ENCODE data around the gene MTHFSD. TPM values are rescaled to one million over a fixed set of nuclear protein-coding genes. Genes with fewer than 3 reads are reported as not detected.

The MTHFSD gene
- total RNA-seq, 1 experiment from 2014 or later, result 18.8 TPM

GRCh38 chr16:86542756-86543750 lies 12.0 kb downstream of the MTHFSD start:
- no peak overlapping the region for H3K4me3 ChIP-seq (ENCODE audit: low read length)
- no peaks in the 10 kb centered on the region for H3K9me2 ChIP-seq (replicated peaks; ENCODE audit: insufficient read depth, low read length)
- H2AFZ ChIP-seq (ENCODE audit: low read length), result no peak overlapping the region
- no peak for DNase-seq
- H3K4me1 ChIP-seq (ENCODE audit: low read length), result no peaks in the 10 kb centered on the region
- H3K4me2 ChIP-seq (ENCODE audit: low read depth, low read length, poor library complexity, severe bottlenecking), result no peak overlapping the region
- H3K27me3 ChIP-seq (ENCODE audit: low read length), result no peaks in the 10 kb centered on the region
- H3K27ac ChIP-seq (ENCODE audit: low read length), result no peak overlapping the region
- H4K20me1 ChIP-seq (ENCODE audit: insufficient read depth, low read depth, low read length), result 0 out of 2 replicates have a peak, but pooled peaks cover 5% of the 10 kb centered on the region
- H3K9ac ChIP-seq (ENCODE audit: low read length), result no peak overlapping the region
- H3K79me2 ChIP-seq (ENCODE audit: low read length), result no peaks in the 10 kb centered on the region
- H3K9me3 ChIP-seq (ENCODE audit: low read length), result no peaks in the 10 kb centered on the region
- H3K36me3 ChIP-seq (ENCODE audit: insufficient read depth, low read length), result peaks cover 14% of the 10 kb centered on the region

- no peak for DNase-seq
- peaks cover 10% of the 10 kb centered on the region for H3K36me3 ChIP-seq (ENCODE audit: insufficient read depth, low read length)
- no peaks in the 10 kb centered on the region for H3K4me1 ChIP-seq (ENCODE audit: low read length)
Observed at GRCh38 chr16:86541560-86541959, 13.5 kb downstream of the MTHFSD start.

GRCh38 chr16:86540894-86541293 lies 14.1 kb downstream of the MTHFSD start:
- no peaks in the 10 kb centered on the region for H3K27me3 ChIP-seq (ENCODE audit: low read length)
- no peak for DNase-seq
- no peak overlapping the region for H2AFZ ChIP-seq (ENCODE audit: low read length)
- H3K4me2 ChIP-seq (ENCODE audit: low read depth, low read length, poor library complexity, severe bottlenecking), result no peak overlapping the region
- no peaks in the 10 kb centered on the region for H3K9me3 ChIP-seq (ENCODE audit: low read length)
- H3K4me1 ChIP-seq (ENCODE audit: low read length), result no peaks in the 10 kb centered on the region
- H3K9ac ChIP-seq (ENCODE audit: low read length), result no peak overlapping the region
- no peak overlapping the region for H3K4me3 ChIP-seq (ENCODE audit: low read length)
- H3K9me2 ChIP-seq (replicated peaks; ENCODE audit: insufficient read depth, low read length), result no peaks in the 10 kb centered on the region
- 0 out of 2 replicates have a peak, but pooled peaks cover 5% of the 10 kb centered on the region for H4K20me1 ChIP-seq (ENCODE audit: insufficient read depth, low read depth, low read length)
- no peak overlapping the region for H3K27ac ChIP-seq (ENCODE audit: low read length)
- H3K36me3 ChIP-seq (ENCODE audit: insufficient read depth, low read length), result peaks cover 10% of the 10 kb centered on the region
- no peaks in the 10 kb centered on the region for H3K79me2 ChIP-seq (ENCODE audit: low read length)

More at GRCh38 chr16:86541560-86541959, 13.5 kb downstream of the MTHFSD start:
- Histone ChIP-seq H3K9me2 (replicated peaks; ENCODE audit: insufficient read depth, low read length) (no peaks in the 10 kb centered on the region), H4K20me1 (ENCODE audit: insufficient read depth, low read depth, low read length) (0 out of 2 replicates have a peak, but pooled peaks cover 5% of the 10 kb centered on the region), H3K9ac (ENCODE audit: low read length) (no peak overlapping the region), H3K4me3 (ENCODE audit: low read length) (no peak overlapping the region), H2AFZ (ENCODE audit: low read length) (no peak overlapping the region), H3K27ac (ENCODE audit: low read length) (no peak overlapping the region), H3K79me2 (ENCODE audit: low read length) (no peaks in the 10 kb centered on the region), H3K9me3 (ENCODE audit: low read length) (no peaks in the 10 kb centered on the region), H3K27me3 (ENCODE audit: low read length) (no peaks in the 10 kb centered on the region), H3K4me2 (ENCODE audit: low read depth, low read length, poor library complexity, severe bottlenecking) (no peak overlapping the region)

- no peaks in the 10 kb centered on the region for H3K79me2 ChIP-seq (ENCODE audit: low read length)
- H3K4me2 ChIP-seq (ENCODE audit: low read depth, low read length, poor library complexity, severe bottlenecking), result no peak overlapping the region
- H3K27ac ChIP-seq (ENCODE audit: low read length), result no peak overlapping the region
- 0 out of 2 replicates have a peak, but pooled peaks cover 5% of the 10 kb centered on the region for H4K20me1 ChIP-seq (ENCODE audit: insufficient read depth, low read depth, low read length)
- no peaks in the 10 kb centered on the region for H3K27me3 ChIP-seq (ENCODE audit: low read length)
- H3K9ac ChIP-seq (ENCODE audit: low read length), result no peak overlapping the region
- no peak for DNase-seq
- H3K9me2 ChIP-seq (replicated peaks; ENCODE audit: insufficient read depth, low read length), result no peaks in the 10 kb centered on the region
- no peak overlapping the region for H2AFZ ChIP-seq (ENCODE audit: low read length)
- H3K9me3 ChIP-seq (ENCODE audit: low read length), result no peaks in the 10 kb centered on the region
- peaks cover 7% of the 10 kb centered on the region; the same call in 1 of the 2 replicates for H3K36me3 ChIP-seq (ENCODE audit: insufficient read depth, low read length)
- no peak overlapping the region for H3K4me3 ChIP-seq (ENCODE audit: low read length)
- H3K4me1 ChIP-seq (ENCODE audit: low read length), result no peaks in the 10 kb centered on the region
Observed at GRCh38 chr16:86538196-86538780, 16.7 kb downstream of the MTHFSD start.

- Histone ChIP-seq H3K27ac (ENCODE audit: low read length) (no peak overlapping the region), H3K9me2 (replicated peaks; ENCODE audit: insufficient read depth, low read length) (no peaks in the 10 kb centered on the region), H3K27me3 (ENCODE audit: low read length) (no peaks in the 10 kb centered on the region), H2AFZ (ENCODE audit: low read length) (no peak overlapping the region), H3K36me3 (ENCODE audit: insufficient read depth, low read length) (peaks cover 7% of the 10 kb centered on the region; the same call in 1 of the 2 replicates), H3K79me2 (ENCODE audit: low read length) (no peaks in the 10 kb centered on the region), H3K4me3 (ENCODE audit: low read length) (no peak overlapping the region), H3K4me1 (ENCODE audit: low read length) (no peaks in the 10 kb centered on the region), H3K4me2 (ENCODE audit: low read depth, low read length, poor library complexity, severe bottlenecking) (no peak overlapping the region), H3K9ac (ENCODE audit: low read length) (no peak overlapping the region), H4K20me1 (ENCODE audit: insufficient read depth, low read depth, low read length) (0 out of 2 replicates have a peak, but pooled peaks cover under 1% of the 10 kb centered on the region), H3K9me3 (ENCODE audit: low read length) (no peaks in the 10 kb centered on the region)
- no peak for DNase-seq
Observed at GRCh38 chr16:86537486-86537885, 17.5 kb downstream of the MTHFSD start.

- H3K4me2 ChIP-seq (ENCODE audit: low read depth, low read length, poor library complexity, severe bottlenecking), result no peak overlapping the region
- H3K36me3 ChIP-seq (ENCODE audit: insufficient read depth, low read length), result peaks cover 7% of the 10 kb centered on the region; the same call in 1 of the 2 replicates
- no peak for DNase-seq
- H3K27me3 ChIP-seq (ENCODE audit: low read length), result no peaks in the 10 kb centered on the region
- no peaks in the 10 kb centered on the region for H3K79me2 ChIP-seq (ENCODE audit: low read length)
- no peaks in the 10 kb centered on the region for H3K4me1 ChIP-seq (ENCODE audit: low read length)
- no peak overlapping the region for H3K4me3 ChIP-seq (ENCODE audit: low read length)
- no peak overlapping the region for H3K9ac ChIP-seq (ENCODE audit: low read length)
- H4K20me1 ChIP-seq (ENCODE audit: insufficient read depth, low read depth, low read length), result no peaks in the 10 kb centered on the region
- H3K9me2 ChIP-seq (replicated peaks; ENCODE audit: insufficient read depth, low read length), result no peaks in the 10 kb centered on the region
- H3K9me3 ChIP-seq (ENCODE audit: low read length), result no peaks in the 10 kb centered on the region
- H3K27ac ChIP-seq (ENCODE audit: low read length), result no peak overlapping the region
- H2AFZ ChIP-seq (ENCODE audit: low read length), result no peak overlapping the region
Observed at GRCh38 chr16:86536621-86537020, 18.4 kb downstream of the MTHFSD start.

- Histone ChIP-seq H3K27ac (ENCODE audit: low read length) (no peak overlapping the region), H3K79me2 (ENCODE audit: low read length) (no peaks in the 10 kb centered on the region), H3K4me3 (ENCODE audit: low read length) (no peak overlapping the region), H3K4me1 (ENCODE audit: low read length) (no peaks in the 10 kb centered on the region), H3K36me3 (ENCODE audit: insufficient read depth, low read length) (no peaks in the 10 kb centered on the region), H2AFZ (ENCODE audit: low read length) (no peak overlapping the region), H3K4me2 (ENCODE audit: low read depth, low read length, poor library complexity, severe bottlenecking) (no peak overlapping the region), H3K9me3 (ENCODE audit: low read length) (no peaks in the 10 kb centered on the region), H3K9me2 (replicated peaks; ENCODE audit: insufficient read depth, low read length) (no peaks in the 10 kb centered on the region), H3K27me3 (ENCODE audit: low read length) (no peaks in the 10 kb centered on the region), H4K20me1 (ENCODE audit: insufficient read depth, low read depth, low read length) (no peaks in the 10 kb centered on the region), H3K9ac (ENCODE audit: low read length) (no peak overlapping the region)
- no peak for DNase-seq
Observed at GRCh38 chr16:86534779-86535615, 20.0 kb downstream of the MTHFSD start.

Measured in Karpas-422 (cell line).